Endodermal cell (in vitro differentiated cells): ENCODE data around the gene CDH13. TPM values are rescaled to one million over a fixed set of nuclear protein-coding genes. Genes with fewer than 3 reads are reported as not detected.

ENCODE experiments used
- DNase-seq: peaks from one replicate; pipeline ENCODE4 v3.0.0-alpha.2; 2017
- H3K27ac ChIP-seq: 2 replicates; pipeline ENCODE4 v1.5.1; 2013; ENCODE audit warnings: mild to moderate bottlenecking, low read depth, low read length, moderate library complexity
- H3K27me3 ChIP-seq: 2 replicates; pipeline ENCODE4 v1.6.1; 2013; ENCODE audit warnings: mild to moderate bottlenecking, low read length, moderate library complexity; ENCODE audit not compliant: insufficient read depth, control insufficient read depth, poor library complexity, severe bottlenecking
- H3K36me3 ChIP-seq: 2 replicates; pipeline ENCODE4 v1.7.0; 2013; ENCODE audit warnings: mild to moderate bottlenecking, low read length, moderate library complexity; ENCODE audit not compliant: control insufficient read depth, insufficient read depth
- H3K4me1 ChIP-seq: one replicate; pipeline ENCODE4 v1.7.0; 2013; ENCODE audit warnings: low read length; ENCODE audit not compliant: control insufficient read depth, insufficient read depth
- H3K4me3 ChIP-seq: 2 replicates; pipeline ENCODE4 v1.5.1; 2013; ENCODE audit warnings: mild to moderate bottlenecking, low read length, moderate library complexity
- H3K9ac ChIP-seq: 2 replicates; pipeline ENCODE4 v1.6.1; 2013; ENCODE audit warnings: mild to moderate bottlenecking, low read length, moderate library complexity; ENCODE audit not compliant: poor library complexity, severe bottlenecking; ENCODE audit errors: extremely low read depth
- H3K9me3 ChIP-seq: 2 replicates; pipeline ENCODE4 v1.6.1; 2013; ENCODE audit warnings: mild to moderate bottlenecking, low read length, moderate library complexity; ENCODE audit not compliant: control insufficient read depth
- H3K27ac Mint-ChIP-seq: 2 replicates; pipeline ENCODE4 v1.8.0; 2020; ENCODE audit warnings: mixed read lengths
- H3K27me3 Mint-ChIP-seq: 2 replicates; pipeline ENCODE4 v1.8.0; 2021; ENCODE audit warnings: mild to moderate bottlenecking, mixed read lengths; ENCODE audit not compliant: insufficient read depth
- H3K36me3 Mint-ChIP-seq: 2 replicates; pipeline ENCODE4 v1.8.0; 2020; ENCODE audit warnings: low read depth, mixed read lengths
- H3K4me1 Mint-ChIP-seq: 2 replicates; pipeline ENCODE4 v1.8.0; 2020; ENCODE audit warnings: mixed read lengths
- H3K4me3 Mint-ChIP-seq: 2 replicates; pipeline ENCODE4 v1.8.0; 2020; ENCODE audit warnings: mild to moderate bottlenecking, moderate library complexity, mixed read lengths
- H3K9me3 Mint-ChIP-seq: 2 replicates; pipeline ENCODE4 v1.8.0; 2020; ENCODE audit warnings: mild to moderate bottlenecking, mixed read lengths
- WGBS, 2 experiments: methylation state at CpG; one replicate each; pipeline versions ENCODE4 v1.1.5 to v1.1.7; 2013; ENCODE audit warnings: missing lambda C conversion rate in 2 of 2, mixed read lengths in 1 of 2; ENCODE audit not compliant: insufficient coverage in 1 of 2, insufficient read length in 1 of 2; 5-methylcytosine and 5-hydroxymethylcytosine counted together
- total RNA-seq, 2 donors: library from RNA; stranded (reverse); fragmentation: NEBNext Ultra II Directional in 1 of 2; extraction: Animal tissue kit (Norgen Biotek cat#: 25700) in 1 of 2; gene quantifications; 2 replicates in 1 of 2; 3 replicates in 1 of 2; pipeline ENCODE4 v1.2.1, GENCODE V29; 2021
- TF ChIP-seq, protein P1 (sequence below): fragments of 200-600 bp; sonication (generic); conservative IDR thresholded peaks from 2 replicates; pipeline ENCODE4 v1.5.0; 2021; ENCODE audit warnings: antibody characterized with exemption, mild to moderate bottlenecking

Gene CDH13
- total RNA-seq, 2 donors from 2014 or later: 0.86 to 1.8 TPM

DNA sequence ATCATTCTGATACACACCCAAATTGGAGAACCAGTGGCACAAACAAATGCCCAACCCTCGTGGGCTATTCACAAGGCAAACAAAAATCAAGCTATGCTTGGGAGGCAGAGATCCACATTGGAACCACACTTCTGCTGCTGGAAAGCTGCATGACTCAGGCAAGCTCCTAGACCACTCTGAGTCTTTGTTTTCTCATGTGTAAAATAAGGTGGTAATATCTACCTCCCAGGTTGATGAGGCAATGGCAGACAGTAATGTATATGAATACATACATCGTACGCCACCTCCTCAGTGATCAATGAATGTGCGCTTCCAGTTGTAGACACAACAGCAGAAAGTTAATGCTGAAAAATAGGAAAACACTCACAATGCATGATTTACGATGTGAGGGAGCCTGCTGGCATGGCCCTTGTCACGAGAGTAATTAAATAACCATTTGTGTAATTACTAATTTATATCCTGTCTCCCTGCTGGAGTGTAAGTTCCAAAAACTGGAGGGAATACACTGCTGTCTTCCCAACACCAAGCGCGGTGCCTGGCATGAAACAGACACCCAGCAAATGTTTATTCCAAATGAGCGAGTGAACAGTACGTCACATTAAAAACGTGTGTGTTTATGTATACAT, 1111.1 kb downstream of the CDH13 start:
- TF ChIP-seq, protein P1, sequence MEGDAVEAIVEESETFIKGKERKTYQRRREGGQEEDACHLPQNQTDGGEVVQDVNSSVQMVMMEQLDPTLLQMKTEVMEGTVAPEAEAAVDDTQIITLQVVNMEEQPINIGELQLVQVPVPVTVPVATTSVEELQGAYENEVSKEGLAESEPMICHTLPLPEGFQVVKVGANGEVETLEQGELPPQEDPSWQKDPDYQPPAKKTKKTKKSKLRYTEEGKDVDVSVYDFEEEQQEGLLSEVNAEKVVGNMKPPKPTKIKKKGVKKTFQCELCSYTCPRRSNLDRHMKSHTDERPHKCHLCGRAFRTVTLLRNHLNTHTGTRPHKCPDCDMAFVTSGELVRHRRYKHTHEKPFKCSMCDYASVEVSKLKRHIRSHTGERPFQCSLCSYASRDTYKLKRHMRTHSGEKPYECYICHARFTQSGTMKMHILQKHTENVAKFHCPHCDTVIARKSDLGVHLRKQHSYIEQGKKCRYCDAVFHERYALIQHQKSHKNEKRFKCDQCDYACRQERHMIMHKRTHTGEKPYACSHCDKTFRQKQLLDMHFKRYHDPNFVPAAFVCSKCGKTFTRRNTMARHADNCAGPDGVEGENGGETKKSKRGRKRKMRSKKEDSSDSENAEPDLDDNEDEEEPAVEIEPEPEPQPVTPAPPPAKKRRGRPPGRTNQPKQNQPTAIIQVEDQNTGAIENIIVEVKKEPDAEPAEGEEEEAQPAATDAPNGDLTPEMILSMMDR: no peak
- H3K9me3 Mint-ChIP-seq: peaks cover 27% of the 10 kb centered on the region

DNA sequence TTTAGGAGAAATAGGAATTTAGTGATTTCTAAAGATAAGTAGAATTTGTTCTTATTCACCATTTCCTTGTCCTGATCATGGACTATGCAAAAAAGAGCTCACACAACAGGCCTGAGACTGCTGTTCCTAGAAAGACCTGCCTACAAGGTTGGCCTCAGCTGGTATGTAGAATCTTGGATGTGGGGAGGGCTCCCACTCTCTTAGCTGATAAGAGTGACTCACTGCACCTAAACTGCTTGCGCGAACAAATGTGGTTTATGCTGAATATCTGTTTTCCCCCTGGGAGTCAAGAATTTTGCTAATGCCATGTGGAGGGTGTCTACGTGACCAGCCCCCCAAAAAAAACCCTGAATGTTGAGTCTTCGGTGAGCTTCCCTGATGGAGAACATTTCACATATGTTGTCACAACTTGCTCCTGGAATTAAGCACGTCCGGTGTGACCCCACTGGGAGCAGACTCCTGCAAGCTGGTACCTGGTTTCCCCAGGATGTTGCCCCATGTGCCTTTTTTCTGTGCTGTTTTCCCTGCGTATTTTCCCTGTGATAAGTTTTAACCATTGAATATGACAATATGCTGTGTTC, 1112.2 kb downstream of the CDH13 start:
- 91 to 98% methylated on average over 4 to 7 of the region's 7 CpGs for WGBS, 2 experiments
- H3K27ac Mint-ChIP-seq: no peak overlapping the region
- Histone ChIP-seq H3K27me3 (no peaks in the 10 kb centered on the region), H3K36me3 (no peaks in the 10 kb centered on the region), H3K27ac (no peak overlapping the region), H3K9ac (no peak overlapping the region), H3K9me3 (peaks cover 15% of the 10 kb centered on the region), H3K4me1 (no peaks in the 10 kb centered on the region), H3K4me3 (no peak overlapping the region)
- H3K4me1 Mint-ChIP-seq: no peaks in the 10 kb centered on the region
- H3K9me3 Mint-ChIP-seq: peaks cover 17% of the 10 kb centered on the region
- no peak for DNase-seq
- H3K36me3 Mint-ChIP-seq: peaks cover 3% of the 10 kb centered on the region
- H3K4me3 Mint-ChIP-seq: no peak overlapping the region
- TF ChIP-seq, protein P1: no peak
- H3K27me3 Mint-ChIP-seq: peaks cover 6% of the 10 kb centered on the region

More for the DNA sequence above, 1111.1 kb downstream of the CDH13 start:
- H3K9me3 ChIP-seq: peaks cover 22% of the 10 kb centered on the region
- no peak for DNase-seq
- peaks cover 8% of the 10 kb centered on the region for H3K27me3 Mint-ChIP-seq
- H3K27ac Mint-ChIP-seq: no peak overlapping the region
- no peak overlapping the region for H3K4me3 Mint-ChIP-seq
- no peak overlapping the region for H3K9ac ChIP-seq
- H3K36me3 ChIP-seq: no peaks in the 10 kb centered on the region
- H3K27me3 ChIP-seq: no peaks in the 10 kb centered on the region
- no peak overlapping the region for H3K27ac ChIP-seq
- H3K4me1 ChIP-seq: no peaks in the 10 kb centered on the region
- no peaks in the 10 kb centered on the region for H3K4me1 Mint-ChIP-seq
- H3K4me3 ChIP-seq: no peak overlapping the region
- WGBS, 2 experiments: 92 to 99% methylated on average over 8 to 11 of the region's 11 CpGs
- peaks cover 3% of the 10 kb centered on the region for H3K36me3 Mint-ChIP-seq

DNA sequence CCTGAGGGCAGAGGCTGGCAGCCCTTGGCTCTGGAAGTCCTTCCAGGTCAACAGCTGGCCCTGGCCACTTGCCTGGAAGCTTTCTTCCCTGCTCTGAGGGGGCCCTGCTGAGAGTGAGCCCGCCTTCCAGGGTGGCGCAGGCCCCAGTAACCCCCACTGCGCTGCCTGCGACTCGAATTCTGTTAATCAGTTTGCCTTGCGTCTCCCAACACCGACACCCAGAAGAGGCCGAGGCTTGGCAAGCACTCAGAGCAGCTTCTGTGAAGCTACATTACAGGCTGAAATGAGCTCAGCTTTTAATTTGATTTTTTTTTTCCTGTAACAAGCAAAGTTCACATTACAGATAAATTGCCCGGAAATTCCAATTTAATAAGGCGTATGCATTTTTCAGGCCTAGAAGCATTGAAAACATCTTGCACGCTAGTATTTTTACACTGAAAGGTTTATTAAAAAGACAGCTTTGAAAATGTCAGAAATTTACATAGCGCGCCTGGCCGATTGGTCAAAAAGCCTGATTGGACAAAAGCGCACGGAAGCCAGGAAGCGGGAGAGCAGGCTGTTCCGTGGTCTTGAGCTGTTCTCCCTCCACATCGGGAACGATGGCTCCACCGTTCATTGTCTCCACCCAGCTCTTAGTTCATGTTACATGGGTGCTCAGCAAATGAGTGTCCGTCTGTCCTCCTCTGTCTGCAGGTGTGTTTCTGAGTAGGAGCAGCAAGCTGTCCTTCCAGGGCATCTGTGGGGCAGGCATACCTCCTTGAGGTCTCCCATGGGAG, 1115.5 kb downstream of the CDH13 start:
- Histone ChIP-seq H3K4me1 (no peaks in the 10 kb centered on the region), H3K27me3 (no peaks in the 10 kb centered on the region), H3K9me3 (peaks cover 7% of the 10 kb centered on the region), H3K36me3 (no peaks in the 10 kb centered on the region), H3K27ac (no peak overlapping the region), H3K4me3 (no peak overlapping the region), H3K9ac (no peak overlapping the region)
- Mint-ChIP-seq H3K9me3 (no peaks in the 10 kb centered on the region), H3K4me3 (no peak overlapping the region), H3K36me3 (no peaks in the 10 kb centered on the region), H3K27me3 (peaks cover 6% of the 10 kb centered on the region), H3K4me1 (no peaks in the 10 kb centered on the region), H3K27ac (no peak overlapping the region)
- TF ChIP-seq, protein P1: no peak
- WGBS, 2 experiments: 96 to 98% methylated on average over 19 to 22 of the region's 22 CpGs
- DNase-seq: no peak
